Ovary (tissue), 9 donors: ENCODE results near the gene C20orf202. TPM values are rescaled to one million over a fixed set of nuclear protein-coding genes. Genes with fewer than 3 reads are reported as not detected.

Experiments
- DNase-seq, 5 donors: peaks; one replicate each; pipeline ENCODE4 v3.0.0-alpha.2; 2019 to 2020
- H3K27ac ChIP-seq, 2 donors: fragments of 200-600 bp; one replicate each; pipeline versions ENCODE4 v1.5.1 to v1.8.0; 2019 to 2022
- H3K27me3 ChIP-seq: fragments of 200-600 bp; one replicate; pipeline ENCODE4 v1.8.0; 2022
- H3K36me3 ChIP-seq: fragments of 200-600 bp; sonication (generic); one replicate; pipeline ENCODE4 v1.5.1; 2019
- H3K4me1 ChIP-seq: one replicate; pipeline ENCODE4 v1.8.1; 2013; ENCODE audit warnings: mild to moderate bottlenecking, moderate library complexity; ENCODE audit not compliant: insufficient read depth
- H3K4me3 ChIP-seq: fragments of 200-600 bp; sonication (generic); one replicate; pipeline ENCODE4 v1.5.1; 2017
- H3K9me3 ChIP-seq, 2 donors: fragments of 200-600 bp in 1 of 2; sonication (generic) in 1 of 2; one replicate each; pipeline versions ENCODE4 v1.5.1 to v1.8.1; 2013 to 2019; ENCODE audit warnings: mild to moderate bottlenecking in 1 of 2, moderate library complexity in 1 of 2
- EP300 ChIP-seq: sonication (generic); formaldehyde crosslinking; IDR thresholded peaks from one replicate; pipeline ENCODE4 v1.6.1; 2017; ENCODE audit warnings: antibody characterized with exemption
- POLR2A ChIP-seq: fragments of 450-650 bp; IDR thresholded peaks from one replicate; pipeline ENCODE4 v1.6.1; 2017; ENCODE audit warnings: antibody characterized with exemption, mild to moderate bottlenecking, moderate library complexity
- WGBS, 3 donors: extraction: QIAGEN DNeasy Blood & Tissue Kit in 1 of 3; methylation state at CpG; one replicate each; pipeline versions ENCODE4 v1.1.5 to v1.1.7; 2013 to 2017; 5-methylcytosine and 5-hydroxymethylcytosine counted together
- intact Hi-C, 4 donors: fragments of 100-400 bp; cut with DNase I; formaldehyde crosslinking; loops; one replicate each; pipeline versions ENCODE4 v1.11.0 to v1.15.1; 2022 to 2023
- polyA plus RNA-seq, 2 donors: library from polyadenylated mRNA; stranded (reverse); fragments of 200-250 nt in 1 of 2; fragments of 350-450 nt in 1 of 2; fragmentation: Illumina TruSeq in 1 of 2; extraction: RNeasy Lipid Tissue Mini Kit (QIAGEN cat#74804) in 1 of 2; gene quantifications; one replicate each; pipeline ENCODE4 v1.2.3, GENCODE V29; 2013 to 2014
- total RNA-seq, 7 donors: library from RNA; depleted of rRNA in 2 of 7; stranded (reverse); fragments of >200 nt in 2 of 7; fragmentation: NEBNext Ultra II Directional in 3 of 7; extraction: Animal tissue kit (Norgen Biotek cat#: 25700) in 3 of 7; gene quantifications; one replicate each; pipeline versions ENCODE4 v1.1.0 to v1.2.4, GENCODE V29; 2016 to 2023
- TF ChIP-seq, protein P1 (sequence below), 3 donors: fragments of 450-650 bp in 2 of 3; fragments of 200-600 bp in 1 of 3; IDR thresholded peaks; one replicate each; pipeline versions ENCODE4 v1.5.1 to v1.8.0; 2016 to 2022; ENCODE audit warnings: antibody characterized with exemption in 3 of 3, mild to moderate bottlenecking in 1 of 3
- donor health status: DM: no; HTN: no; CAD: no; lungs with moderate emphysema.
- donor health status: DM: no; HTN: no; CAD: no.
- donor health status: Bipolar disorder and iron deficiency.
- donor health status: DM: yes; HTN: yes; CAD: no.
- donor health status: DM: no; HTN: no; CAD: no.
- donor health status: DM: yes; HTN: yes; CAD: no.

The C20orf202 gene
- total and polyA plus RNA-seq, 9 donors, result 0.18 to 0.58 (median 0.29) TPM; not detected in 1

DNA sequence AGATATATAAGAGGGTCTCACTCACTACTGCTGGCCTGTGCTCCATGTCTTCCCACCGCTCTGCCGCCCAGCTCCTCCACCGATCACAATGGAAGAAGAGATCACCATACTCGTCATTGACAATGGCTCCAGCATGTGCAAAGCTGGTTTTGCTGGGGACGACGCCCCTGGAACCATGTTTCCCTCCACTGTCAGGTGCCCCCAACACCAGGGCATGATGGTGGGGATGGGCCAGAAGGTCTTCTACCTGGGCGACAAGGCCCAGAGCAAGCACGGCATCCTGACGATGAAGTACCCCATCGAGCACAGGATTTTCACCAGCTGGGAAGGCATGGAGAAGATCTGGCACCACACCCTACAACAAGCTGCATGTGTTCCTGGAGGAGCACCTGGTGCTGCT is 42.8 kb upstream of the C20orf202 start:
- no peak for DNase-seq
- no peaks in the 10 kb centered on the region for H3K36me3 ChIP-seq
- no peaks in the 10 kb centered on the region for H3K27me3 ChIP-seq
- TF ChIP-seq POLR2A (no peak), EP300 (no peak)
- TF ChIP-seq, protein P1, sequence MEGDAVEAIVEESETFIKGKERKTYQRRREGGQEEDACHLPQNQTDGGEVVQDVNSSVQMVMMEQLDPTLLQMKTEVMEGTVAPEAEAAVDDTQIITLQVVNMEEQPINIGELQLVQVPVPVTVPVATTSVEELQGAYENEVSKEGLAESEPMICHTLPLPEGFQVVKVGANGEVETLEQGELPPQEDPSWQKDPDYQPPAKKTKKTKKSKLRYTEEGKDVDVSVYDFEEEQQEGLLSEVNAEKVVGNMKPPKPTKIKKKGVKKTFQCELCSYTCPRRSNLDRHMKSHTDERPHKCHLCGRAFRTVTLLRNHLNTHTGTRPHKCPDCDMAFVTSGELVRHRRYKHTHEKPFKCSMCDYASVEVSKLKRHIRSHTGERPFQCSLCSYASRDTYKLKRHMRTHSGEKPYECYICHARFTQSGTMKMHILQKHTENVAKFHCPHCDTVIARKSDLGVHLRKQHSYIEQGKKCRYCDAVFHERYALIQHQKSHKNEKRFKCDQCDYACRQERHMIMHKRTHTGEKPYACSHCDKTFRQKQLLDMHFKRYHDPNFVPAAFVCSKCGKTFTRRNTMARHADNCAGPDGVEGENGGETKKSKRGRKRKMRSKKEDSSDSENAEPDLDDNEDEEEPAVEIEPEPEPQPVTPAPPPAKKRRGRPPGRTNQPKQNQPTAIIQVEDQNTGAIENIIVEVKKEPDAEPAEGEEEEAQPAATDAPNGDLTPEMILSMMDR (IDR thresholded peaks at IDR 0.05), result no peak
- WGBS, 3 donors, result 95 to 97% (median 95%) methylated on average over 10 of the region's 10 CpGs
- H3K9me3 ChIP-seq, result no peaks in the 10 kb centered on the region
- no peak overlapping the region for H3K27ac ChIP-seq
- H3K4me3 ChIP-seq, result no peak overlapping the region
- H3K4me1 ChIP-seq, result no peaks in the 10 kb centered on the region
- intact Hi-C loops, result loop anchor here in 1 of 4 donors (5.0 kb wide), 1 partner anchor 82 kb away; no protein-coding TSS in a partner anchor

DNA sequence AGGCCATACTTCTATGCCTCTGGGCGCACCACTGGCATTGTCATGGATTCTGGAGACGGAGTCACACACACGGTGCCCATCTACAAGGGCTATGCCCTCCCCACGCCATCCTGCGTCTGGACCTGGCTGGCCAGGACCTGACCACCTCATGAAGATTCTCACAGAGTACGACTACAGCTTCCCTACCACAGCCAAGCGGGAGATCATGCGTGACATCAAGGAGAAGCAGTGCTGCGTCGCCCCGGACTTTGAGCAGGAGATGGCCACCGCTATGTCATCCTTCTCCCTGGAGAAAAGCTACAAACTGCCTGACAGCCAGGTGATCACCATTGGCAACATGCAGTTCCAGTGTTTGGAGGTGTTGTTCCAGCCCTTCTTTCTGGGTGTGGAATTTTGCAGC is 42.3 kb upstream of the C20orf202 start:
- intact Hi-C loops, result loop anchor here in 1 of 4 donors (5.0 kb wide), 1 partner anchor 81 kb away; no protein-coding TSS in a partner anchor
- no peaks in the 10 kb centered on the region for H3K4me1 ChIP-seq

GRCh38 chr20:1163105-1163504 is 40.1 kb upstream of the C20orf202 start:
- DNase-seq, result no peak
- intact Hi-C loops, result loop anchor here in 1 of 4 donors (5.0 kb wide), 1 partner anchor 79 kb away; no protein-coding TSS in a partner anchor
- Histone ChIP-seq H3K4me3 (no peak overlapping the region), H3K27me3 (no peaks in the 10 kb centered on the region), H3K27ac (no peak overlapping the region), H3K4me1 (no peaks in the 10 kb centered on the region), H3K36me3 (no peaks in the 10 kb centered on the region), H3K9me3 (no peaks in the 10 kb centered on the region)
- TF ChIP-seq POLR2A (no peak), EP300 (no peak)
- TF ChIP-seq, protein P1 (IDR thresholded peaks at IDR 0.05), result no peak
- 96 to 97% (median 97%) methylated on average over 6 of the region's 6 CpGs for WGBS, 3 donors

More for the DNA sequence above, 42.3 kb upstream of the C20orf202 start:
- Histone ChIP-seq H3K9me3 (no peaks in the 10 kb centered on the region), H3K27ac (no peak overlapping the region), H3K36me3 (no peaks in the 10 kb centered on the region), H3K27me3 (no peaks in the 10 kb centered on the region), H3K4me3 (no peak overlapping the region)
- 97 to 98% (median 98%) methylated on average over 12 of the region's 12 CpGs for WGBS, 3 donors
- TF ChIP-seq POLR2A (no peak), EP300 (no peak)
- TF ChIP-seq, protein P1 (IDR thresholded peaks at IDR 0.05), result no peak
- no peak for DNase-seq

DNA sequence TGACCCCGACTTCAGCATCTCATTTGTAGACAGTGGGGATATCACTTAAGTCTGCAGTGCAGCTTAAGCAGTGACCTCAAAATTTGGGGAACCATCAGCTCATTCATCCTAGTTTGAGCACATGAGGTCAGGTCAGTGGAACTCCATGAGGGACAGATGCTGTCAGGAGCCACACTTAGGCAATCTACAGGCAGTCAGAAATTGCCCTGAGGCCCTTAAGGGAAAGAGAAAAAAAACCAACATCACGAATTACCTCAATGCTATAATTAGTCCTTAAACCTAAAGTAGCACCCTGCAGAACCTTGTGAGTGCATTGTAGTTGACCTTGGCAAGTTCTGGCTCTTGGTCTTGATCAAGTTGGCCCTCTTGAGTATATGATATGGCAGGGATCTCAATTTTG is 39.6 kb upstream of the C20orf202 start:
- no peaks in the 10 kb centered on the region for H3K27me3 ChIP-seq
- no peak overlapping the region for H3K27ac ChIP-seq
- no peak for TF ChIP-seq EP300
- no peak for TF ChIP-seq POLR2A
- TF ChIP-seq, protein P1 (IDR thresholded peaks at IDR 0.05), result no peak
- WGBS, 3 donors, result 92 to 93% (median 92%) methylated on average over 2 of the region's 2 CpGs
- H3K36me3 ChIP-seq, result no peaks in the 10 kb centered on the region
- H3K9me3 ChIP-seq, result no peaks in the 10 kb centered on the region
- no peak overlapping the region for H3K4me3 ChIP-seq
- DNase-seq, result no peak
- intact Hi-C loops, result loop anchor here in 1 of 4 donors (5.0 kb wide), 1 partner anchor 79 kb away; no protein-coding TSS in a partner anchor
- H3K4me1 ChIP-seq, result no peaks in the 10 kb centered on the region
